ENCODE measurements around the gene TIGD1.

TIGD1 gene

DNA sequence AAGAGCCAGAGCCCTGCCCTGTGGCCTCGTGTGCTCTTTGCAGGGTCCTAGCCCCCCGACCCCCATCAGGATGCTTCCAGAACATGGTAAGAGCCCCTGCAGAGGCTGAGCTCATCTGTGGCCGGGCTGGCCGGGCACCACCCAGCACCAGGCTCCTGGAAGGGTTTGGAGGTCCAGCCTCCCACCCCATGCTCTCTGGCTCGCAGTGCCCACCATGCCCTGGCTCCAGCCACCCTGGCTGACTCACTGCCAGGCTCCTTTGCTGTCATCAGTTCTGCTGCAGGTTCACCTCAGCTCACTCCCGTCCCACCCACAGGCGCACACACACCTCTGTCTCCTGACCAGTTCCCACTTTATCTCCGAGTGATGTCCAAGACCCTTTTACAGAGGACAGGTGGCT, 37.7 kb upstream of the TIGD1 start:
- Histone ChIP-seq H2AFZ (ENCODE audit: low read length) (no peak overlapping the region), H3F3A (ENCODE audit: low read depth) (no peaks in the 10 kb centered on the region), H3K9me2 (replicated peaks; ENCODE audit: low read depth, low read length) (no peaks in the 10 kb centered on the region), H3K36me3 (ENCODE audit: insufficient read depth, low read length) (no peaks in the 10 kb centered on the region), H4K20me1 (ENCODE audit: insufficient read depth, low read length, poor library complexity, severe bottlenecking) (no peaks in the 10 kb centered on the region), H3K9ac (ENCODE audit: low read depth, low read length, poor library complexity, severe bottlenecking) (no peak overlapping the region), H3K79me2 (ENCODE audit: insufficient read depth, low read length) (no peaks in the 10 kb centered on the region), H3K4me3 (ENCODE audit: low read length, poor library complexity, severe bottlenecking) (no peak overlapping the region), H3K27me3 (ENCODE audit: insufficient read depth, low read length, poor library complexity, severe bottlenecking) (no peaks in the 10 kb centered on the region), H3K9me3 (ENCODE audit: insufficient read depth, low read depth, low read length) (no peaks in the 10 kb centered on the region), H3K4me2 (ENCODE audit: low read depth, low read length, poor library complexity, severe bottlenecking) (no peak overlapping the region), H3K4me1 (ENCODE audit: insufficient read depth, low read length, poor library complexity, severe bottlenecking) (peaks cover 3% of the 10 kb centered on the region)
- TF ChIP-seq EZH2phosphoT487 (IDR thresholded peaks at IDR 0.05; ENCODE audit: borderline replicate concordance), result no peak

DNA sequence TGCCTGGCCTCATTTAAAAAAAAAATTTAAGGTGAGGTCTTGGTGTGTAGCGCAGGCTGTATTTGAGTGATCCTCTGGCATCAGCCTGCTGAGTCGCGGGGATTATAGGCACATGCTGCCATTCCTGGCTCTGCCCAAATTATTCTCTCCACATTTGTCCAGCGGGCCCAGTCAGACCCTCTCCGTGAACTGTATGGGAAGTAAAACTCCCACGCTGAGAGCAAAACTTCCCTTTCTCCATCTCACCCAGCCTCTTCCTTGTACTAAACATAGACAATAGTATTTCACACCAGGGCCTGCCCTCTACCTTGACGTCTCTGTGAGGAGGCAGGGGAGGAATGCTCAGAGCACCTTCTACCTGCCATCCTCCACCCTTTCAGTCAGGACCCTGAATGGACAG, 37.2 kb upstream of the TIGD1 start:
- no peaks in the 10 kb centered on the region for H3K9me3 ChIP-seq (ENCODE audit: insufficient read depth, low read depth, low read length)
- H3K9me2 ChIP-seq (replicated peaks; ENCODE audit: low read depth, low read length), result no peaks in the 10 kb centered on the region
- H3K79me2 ChIP-seq (ENCODE audit: insufficient read depth, low read length), result no peaks in the 10 kb centered on the region
- H3K4me2 ChIP-seq (ENCODE audit: low read depth, low read length, poor library complexity, severe bottlenecking), result no peak overlapping the region
- H3K9ac ChIP-seq (ENCODE audit: low read depth, low read length, poor library complexity, severe bottlenecking), result no peak overlapping the region
- no peaks in the 10 kb centered on the region for H3F3A ChIP-seq (ENCODE audit: low read depth)
- H4K20me1 ChIP-seq (ENCODE audit: insufficient read depth, low read length, poor library complexity, severe bottlenecking), result no peaks in the 10 kb centered on the region
- no peaks in the 10 kb centered on the region for H3K4me1 ChIP-seq (ENCODE audit: insufficient read depth, low read length, poor library complexity, severe bottlenecking)
- no peaks in the 10 kb centered on the region for H3K36me3 ChIP-seq (ENCODE audit: insufficient read depth, low read length)
- no peak for TF ChIP-seq EZH2phosphoT487 (IDR thresholded peaks at IDR 0.05; ENCODE audit: borderline replicate concordance)
- TF ChIP-seq, protein P1, sequence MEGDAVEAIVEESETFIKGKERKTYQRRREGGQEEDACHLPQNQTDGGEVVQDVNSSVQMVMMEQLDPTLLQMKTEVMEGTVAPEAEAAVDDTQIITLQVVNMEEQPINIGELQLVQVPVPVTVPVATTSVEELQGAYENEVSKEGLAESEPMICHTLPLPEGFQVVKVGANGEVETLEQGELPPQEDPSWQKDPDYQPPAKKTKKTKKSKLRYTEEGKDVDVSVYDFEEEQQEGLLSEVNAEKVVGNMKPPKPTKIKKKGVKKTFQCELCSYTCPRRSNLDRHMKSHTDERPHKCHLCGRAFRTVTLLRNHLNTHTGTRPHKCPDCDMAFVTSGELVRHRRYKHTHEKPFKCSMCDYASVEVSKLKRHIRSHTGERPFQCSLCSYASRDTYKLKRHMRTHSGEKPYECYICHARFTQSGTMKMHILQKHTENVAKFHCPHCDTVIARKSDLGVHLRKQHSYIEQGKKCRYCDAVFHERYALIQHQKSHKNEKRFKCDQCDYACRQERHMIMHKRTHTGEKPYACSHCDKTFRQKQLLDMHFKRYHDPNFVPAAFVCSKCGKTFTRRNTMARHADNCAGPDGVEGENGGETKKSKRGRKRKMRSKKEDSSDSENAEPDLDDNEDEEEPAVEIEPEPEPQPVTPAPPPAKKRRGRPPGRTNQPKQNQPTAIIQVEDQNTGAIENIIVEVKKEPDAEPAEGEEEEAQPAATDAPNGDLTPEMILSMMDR (conservative IDR thresholded peaks at IDR 0.05; ENCODE audit: low read length), result no peak
- no peak overlapping the region for H2AFZ ChIP-seq (ENCODE audit: low read length)
- H3K27me3 ChIP-seq (ENCODE audit: insufficient read depth, low read length, poor library complexity, severe bottlenecking), result no peaks in the 10 kb centered on the region
- H3K4me3 ChIP-seq (ENCODE audit: low read length, poor library complexity, severe bottlenecking), result no peak overlapping the region

DNA sequence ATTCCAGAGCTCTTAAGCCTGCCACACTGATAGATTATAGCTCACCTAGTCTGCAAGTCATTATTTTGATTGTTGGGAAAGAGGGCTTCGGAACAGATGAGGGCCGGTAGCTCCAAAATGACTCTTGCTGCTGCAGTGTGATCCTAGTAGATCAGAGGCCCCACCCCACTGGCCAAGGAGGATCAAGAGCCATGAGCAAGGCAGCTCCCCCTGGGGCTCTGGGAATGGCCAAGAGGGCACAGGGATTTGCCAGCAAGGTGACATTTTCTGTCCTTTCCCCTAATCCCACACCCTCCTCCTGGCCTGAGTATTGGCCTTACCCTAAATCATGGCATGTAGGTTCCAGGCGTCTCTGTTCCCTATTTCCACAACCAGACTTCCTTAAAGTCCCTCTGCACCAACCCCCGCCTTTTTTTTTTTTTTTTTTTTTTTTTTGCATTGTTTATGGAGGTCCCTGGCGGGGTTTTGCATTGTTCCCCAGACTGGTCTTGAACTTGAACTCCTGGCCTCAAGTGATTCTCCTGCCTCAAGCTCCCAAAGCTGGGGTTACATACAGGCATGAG, 36.7 kb upstream of the TIGD1 start:
- Histone ChIP-seq H3F3A (ENCODE audit: low read depth) (no peaks in the 10 kb centered on the region), H2AFZ (ENCODE audit: low read length) (no peak overlapping the region), H4K20me1 (ENCODE audit: insufficient read depth, low read length, poor library complexity, severe bottlenecking) (no peaks in the 10 kb centered on the region), H3K79me2 (ENCODE audit: insufficient read depth, low read length) (no peaks in the 10 kb centered on the region), H3K4me3 (ENCODE audit: low read length, poor library complexity, severe bottlenecking) (no peak overlapping the region), H3K36me3 (ENCODE audit: insufficient read depth, low read length) (peaks cover under 1% of the 10 kb centered on the region; the same call in 1 of the 2 replicates), H3K4me1 (ENCODE audit: insufficient read depth, low read length, poor library complexity, severe bottlenecking) (no peaks in the 10 kb centered on the region), H3K9me3 (ENCODE audit: insufficient read depth, low read depth, low read length) (no peaks in the 10 kb centered on the region), H3K9ac (ENCODE audit: low read depth, low read length, poor library complexity, severe bottlenecking) (no peak overlapping the region), H3K27me3 (ENCODE audit: insufficient read depth, low read length, poor library complexity, severe bottlenecking) (no peaks in the 10 kb centered on the region), H3K4me2 (ENCODE audit: low read depth, low read length, poor library complexity, severe bottlenecking) (no peak overlapping the region), H3K9me2 (replicated peaks; ENCODE audit: low read depth, low read length) (no peaks in the 10 kb centered on the region)
- TF ChIP-seq, protein P1 (conservative IDR thresholded peaks at IDR 0.05; ENCODE audit: low read length), result no peak
- no peak for TF ChIP-seq EZH2phosphoT487 (IDR thresholded peaks at IDR 0.05; ENCODE audit: borderline replicate concordance)

DNA sequence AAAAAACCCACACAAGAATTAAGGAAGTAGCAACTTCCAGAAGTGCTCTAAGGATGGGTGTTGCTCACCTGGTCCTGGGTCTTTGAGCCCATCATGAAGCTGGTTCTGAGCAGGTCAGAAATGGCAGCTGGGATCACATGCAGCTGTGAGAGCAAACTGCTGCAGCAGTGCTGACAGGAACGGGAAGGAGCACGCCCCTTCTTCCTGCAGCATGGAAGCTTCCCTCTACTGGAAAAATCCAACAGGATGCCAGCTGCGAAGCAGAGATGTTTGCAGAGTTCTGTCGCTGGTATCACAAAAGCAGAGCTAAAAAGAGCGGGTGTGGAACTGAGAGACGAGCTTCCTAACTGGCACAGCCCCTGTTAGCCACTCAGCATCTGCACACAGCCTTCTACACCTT, 33.9 kb upstream of the TIGD1 start:
- Histone ChIP-seq H3K9me3 (ENCODE audit: insufficient read depth, low read depth, low read length) (no peaks in the 10 kb centered on the region), H3K4me3 (ENCODE audit: low read length, poor library complexity, severe bottlenecking) (no peak overlapping the region), H2AFZ (ENCODE audit: low read length) (no peak overlapping the region), H3K4me1 (ENCODE audit: insufficient read depth, low read length, poor library complexity, severe bottlenecking) (peaks cover 13% of the 10 kb centered on the region), H4K20me1 (ENCODE audit: insufficient read depth, low read length, poor library complexity, severe bottlenecking) (no peaks in the 10 kb centered on the region), H3K9me2 (replicated peaks; ENCODE audit: low read depth, low read length) (no peaks in the 10 kb centered on the region), H3K27me3 (ENCODE audit: insufficient read depth, low read length, poor library complexity, severe bottlenecking) (no peaks in the 10 kb centered on the region), H3F3A (ENCODE audit: low read depth) (no peaks in the 10 kb centered on the region), H3K9ac (ENCODE audit: low read depth, low read length, poor library complexity, severe bottlenecking) (no peak overlapping the region), H3K79me2 (ENCODE audit: insufficient read depth, low read length) (no peaks in the 10 kb centered on the region), H3K4me2 (ENCODE audit: low read depth, low read length, poor library complexity, severe bottlenecking) (no peak overlapping the region), H3K36me3 (ENCODE audit: insufficient read depth, low read length) (peaks cover 9% of the 10 kb centered on the region; the same call in 1 of the 2 replicates)
- TF ChIP-seq, protein P1 (conservative IDR thresholded peaks at IDR 0.05; ENCODE audit: low read length), result no peak
- TF ChIP-seq EZH2phosphoT487 (IDR thresholded peaks at IDR 0.05; ENCODE audit: borderline replicate concordance), result no peak
